Ovary (tissue), 9 donors: Measurements from ENCODE around the gene STX18. TPM values are rescaled to one million over a fixed set of nuclear protein-coding genes. Genes with fewer than 3 reads are reported as not detected.
A peak's percentile ranks its signal among the peaks of the same experiment; 100 is the strongest.

Experiments
- DNase-seq, 5 donors: peaks; one replicate each; pipeline ENCODE4 v3.0.0-alpha.2; 2019 to 2020
- H3K27ac ChIP-seq, 2 donors: fragments of 200-600 bp; one replicate each; pipeline versions ENCODE4 v1.5.1 to v1.8.0; 2019 to 2022
- H3K27me3 ChIP-seq: fragments of 200-600 bp; one replicate; pipeline ENCODE4 v1.8.0; 2022
- H3K36me3 ChIP-seq: fragments of 200-600 bp; sonication (generic); one replicate; pipeline ENCODE4 v1.5.1; 2019
- H3K4me1 ChIP-seq: one replicate; pipeline ENCODE4 v1.8.1; 2013; ENCODE audit warnings: mild to moderate bottlenecking, moderate library complexity; ENCODE audit not compliant: insufficient read depth
- H3K4me3 ChIP-seq: fragments of 200-600 bp; sonication (generic); one replicate; pipeline ENCODE4 v1.5.1; 2017
- H3K9me3 ChIP-seq, 2 donors: fragments of 200-600 bp in 1 of 2; sonication (generic) in 1 of 2; one replicate each; pipeline versions ENCODE4 v1.5.1 to v1.8.1; 2013 to 2019; ENCODE audit warnings: mild to moderate bottlenecking in 1 of 2, moderate library complexity in 1 of 2
- CTCF ChIP-seq, 3 donors: fragments of 450-650 bp in 2 of 3; fragments of 200-600 bp in 1 of 3; IDR thresholded peaks; one replicate each; pipeline versions ENCODE4 v1.5.1 to v1.8.0; 2016 to 2022; ENCODE audit warnings: antibody characterized with exemption in 3 of 3, mild to moderate bottlenecking in 1 of 3
- EP300 ChIP-seq: sonication (generic); formaldehyde crosslinking; IDR thresholded peaks from one replicate; pipeline ENCODE4 v1.6.1; 2017; ENCODE audit warnings: antibody characterized with exemption
- POLR2A ChIP-seq: fragments of 450-650 bp; IDR thresholded peaks from one replicate; pipeline ENCODE4 v1.6.1; 2017; ENCODE audit warnings: antibody characterized with exemption, mild to moderate bottlenecking, moderate library complexity
- WGBS, 3 donors: extraction: QIAGEN DNeasy Blood & Tissue Kit in 1 of 3; methylation state at CpG; one replicate each; pipeline versions ENCODE4 v1.1.5 to v1.1.7; 2013 to 2017; 5-methylcytosine and 5-hydroxymethylcytosine counted together
- intact Hi-C, 4 donors: fragments of 100-400 bp; cut with DNase I; formaldehyde crosslinking; loops; one replicate each; pipeline versions ENCODE4 v1.11.0 to v1.15.1; 2022 to 2023
- polyA plus RNA-seq, 2 donors: library from polyadenylated mRNA; stranded (reverse); fragments of 200-250 nt in 1 of 2; fragments of 350-450 nt in 1 of 2; fragmentation: Illumina TruSeq in 1 of 2; extraction: RNeasy Lipid Tissue Mini Kit (QIAGEN cat#74804) in 1 of 2; gene quantifications; one replicate each; pipeline ENCODE4 v1.2.3, GENCODE V29; 2013 to 2014
- total RNA-seq, 7 donors: library from RNA; depleted of rRNA in 2 of 7; stranded (reverse); fragments of >200 nt in 2 of 7; fragmentation: NEBNext Ultra II Directional in 3 of 7; extraction: Animal tissue kit (Norgen Biotek cat#: 25700) in 3 of 7; gene quantifications; one replicate each; pipeline versions ENCODE4 v1.1.0 to v1.2.4, GENCODE V29; 2016 to 2023
- donor health status: DM: no; HTN: no; CAD: no; lungs with moderate emphysema.
- donor health status: DM: no; HTN: no; CAD: no.
- donor health status: Bipolar disorder and iron deficiency.
- donor health status: DM: yes; HTN: yes; CAD: no.
- donor health status: DM: no; HTN: no; CAD: no.
- donor health status: DM: yes; HTN: yes; CAD: no.

The STX18 gene
- total and polyA plus RNA-seq, 9 donors, result 18.1 to 61.4 (median 31.9) TPM

GRCh38 chr4:4479366-4479765 is 62.5 kb downstream of the STX18 start:
- H3K4me1 ChIP-seq, result peaks cover 1% of the 10 kb centered on the region
- H3K27ac ChIP-seq, result no peak overlapping the region
- TF ChIP-seq CTCF (IDR thresholded peaks at IDR 0.05) (no peak), POLR2A (no peak), EP300 (no peak)
- intact Hi-C loops, result loop anchor here in 1 of 4 donors (5.0 kb wide), 1 partner anchor 378 kb away; the partner anchor contains the start of gene MSX1
- WGBS, 3 donors, result 78 to 92% (median 85%) methylated on average over 2 of the region's 2 CpGs
- no peaks in the 10 kb centered on the region for H3K36me3 ChIP-seq
- DNase-seq, result no peak
- H3K9me3 ChIP-seq, result no peaks in the 10 kb centered on the region
- H3K27me3 ChIP-seq, result no peaks in the 10 kb centered on the region
- no peak overlapping the region for H3K4me3 ChIP-seq

DNA sequence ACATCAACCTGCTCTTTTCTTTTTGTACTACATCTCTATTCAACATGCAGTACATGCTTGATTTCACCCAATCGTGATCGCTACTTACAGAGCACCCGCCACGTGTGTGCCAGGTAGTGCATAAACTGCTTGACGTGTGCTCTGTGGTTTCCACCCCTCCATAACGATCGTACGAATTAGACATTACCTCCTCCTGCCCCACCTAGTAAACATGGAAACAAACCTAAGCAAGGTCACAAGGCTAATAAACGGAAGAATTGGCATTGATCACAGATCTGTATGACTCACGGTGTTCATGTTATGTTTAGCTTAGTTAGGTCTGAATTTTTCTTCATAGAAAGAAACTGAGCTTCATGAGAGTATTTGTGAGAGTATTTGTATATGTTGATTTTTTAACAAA is 64.1 kb downstream of the STX18 start:
- WGBS, 3 donors, result 76 to 86% (median 83%) methylated on average over 10 of the region's 10 CpGs
- Histone ChIP-seq H3K4me3 (no peak overlapping the region), H3K27ac (no peak overlapping the region), H3K27me3 (no peaks in the 10 kb centered on the region), H3K9me3 (no peaks in the 10 kb centered on the region), H3K36me3 (no peaks in the 10 kb centered on the region), H3K4me1 (peaks cover 8% of the 10 kb centered on the region)
- no peak for TF ChIP-seq POLR2A
- TF ChIP-seq EP300, result no peak
- DNase-seq, result no peak
- intact Hi-C loops, result loop anchor here in 1 of 4 donors (5.0 kb wide), 1 partner anchor 380 kb away; the partner anchor contains the start of gene MSX1

DNA sequence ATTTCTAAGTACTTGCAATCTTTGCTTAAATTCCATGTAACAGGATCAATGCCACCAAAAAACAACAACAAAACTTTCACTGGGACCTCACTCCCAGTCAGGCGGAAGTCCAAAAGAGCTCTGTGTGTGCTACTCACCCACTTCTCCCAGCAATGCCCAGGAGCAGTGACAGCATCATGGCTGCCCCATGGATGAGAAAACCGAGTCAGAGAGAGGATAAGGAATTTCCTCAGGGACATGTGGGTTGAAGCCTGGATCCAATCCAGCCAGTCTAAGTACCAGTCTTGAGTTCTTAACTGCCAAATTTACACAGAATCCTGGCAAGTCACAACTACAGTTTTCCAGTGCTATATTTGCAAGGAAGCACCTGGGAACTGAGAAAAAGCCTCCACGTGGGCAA is 64.5 kb downstream of the STX18 start:
- TF ChIP-seq POLR2A, result no peak
- TF ChIP-seq CTCF (IDR thresholded peaks at IDR 0.05), result no peak
- TF ChIP-seq EP300, result no peak
- no peak for DNase-seq
- Histone ChIP-seq H3K27me3 (no peaks in the 10 kb centered on the region), H3K4me3 (no peak overlapping the region), H3K36me3 (no peaks in the 10 kb centered on the region), H3K9me3 (no peaks in the 10 kb centered on the region), H3K27ac (no peak overlapping the region), H3K4me1 (peaks cover 10% of the 10 kb centered on the region)
- intact Hi-C loops, result loop anchor here in 1 of 4 donors (5.0 kb wide), 1 partner anchor 380 kb away; the partner anchor contains the start of gene MSX1
- 55 to 59% (median 55%) methylated on average over 3 of the region's 3 CpGs for WGBS, 3 donors

- no peaks in the 10 kb centered on the region for H3K9me3 ChIP-seq
- H3K4me3 ChIP-seq, result no peak overlapping the region
- TF ChIP-seq CTCF (IDR thresholded peaks at IDR 0.05) (no peak), POLR2A (no peak), EP300 (no peak)
- no peak overlapping the region for H3K27ac ChIP-seq
- no peaks in the 10 kb centered on the region for H3K27me3 ChIP-seq
- no peak for DNase-seq
- WGBS, 3 donors, result 71 to 87% (median 86%) methylated on average over 3 of the region's 3 CpGs
- H3K36me3 ChIP-seq, result no peaks in the 10 kb centered on the region
- H3K4me1 ChIP-seq, result peaks cover 10% of the 10 kb centered on the region
- intact Hi-C loops, result no loop called here
Measured at GRCh38 chr4:4474476-4474875, 67.4 kb downstream of the STX18 start.

- WGBS, 3 donors, result 20 to 40% (median 24%) methylated on average over 8 of the region's 8 CpGs
- H3K36me3 ChIP-seq, result no peaks in the 10 kb centered on the region
- no peaks in the 10 kb centered on the region for H3K27me3 ChIP-seq
- DNase-seq, result peak; percentile 45 to 74 (median 62)
- TF ChIP-seq CTCF (IDR thresholded peaks at IDR 0.05) (no peak), EP300 (no peak), POLR2A (no peak)
- H3K9me3 ChIP-seq, result no peaks in the 10 kb centered on the region
- H3K4me3 ChIP-seq, result no peak overlapping the region
- peak overlapping the region in 1 of 2 donors; percentile 50 for H3K27ac ChIP-seq
- intact Hi-C loops, result no loop called here
- peaks cover 10% of the 10 kb centered on the region for H3K4me1 ChIP-seq
Measured at GRCh38 chr4:4472344-4472958, 69.4 kb downstream of the STX18 start.
